HG03442 (cell line): ENCODE data around the gene HRAS.

ENCODE experiments used
- ATAC-seq: cut with Tn5 transposase; IDR thresholded peaks from one replicate; pipeline ENCODE4 v1.9.1; 2021; ENCODE audit warnings: mild to moderate bottlenecking, moderate library complexity; ENCODE audit not compliant: unreplicated experiment

HRAS gene

DNA sequence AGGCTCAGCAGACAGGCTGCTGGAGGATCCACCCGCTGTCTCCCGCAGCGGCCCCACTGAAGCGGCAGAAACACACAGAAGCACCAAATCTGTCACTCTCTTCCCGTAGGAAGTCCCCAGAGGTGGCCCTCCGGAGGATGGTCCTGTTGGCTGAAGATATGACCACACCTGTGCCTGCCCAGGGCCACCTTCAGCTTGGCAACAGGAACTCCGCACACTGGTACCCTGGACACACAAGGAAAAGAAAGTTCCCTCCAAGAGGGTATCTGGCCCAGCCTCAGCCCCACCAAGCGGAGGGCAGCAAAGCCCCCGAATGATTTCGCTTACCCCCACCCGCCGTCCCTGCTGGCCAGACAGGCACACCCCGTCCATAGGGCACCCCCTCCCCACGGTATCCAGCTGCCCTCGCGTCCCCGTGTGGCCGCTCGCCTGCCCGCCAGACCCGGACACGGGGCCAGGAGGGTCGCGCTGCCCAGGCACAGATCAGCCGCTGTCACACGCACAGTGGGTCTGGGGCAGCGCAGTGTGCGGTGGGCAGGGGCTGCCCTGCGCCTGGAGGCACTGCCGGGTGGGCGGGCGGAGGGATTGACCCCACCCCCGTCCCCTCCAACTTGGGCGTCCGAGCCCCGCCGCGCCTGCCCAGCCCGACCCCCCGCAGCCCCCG, 32.4 kb upstream of the HRAS start:
- ATAC-seq = no peak

DNA sequence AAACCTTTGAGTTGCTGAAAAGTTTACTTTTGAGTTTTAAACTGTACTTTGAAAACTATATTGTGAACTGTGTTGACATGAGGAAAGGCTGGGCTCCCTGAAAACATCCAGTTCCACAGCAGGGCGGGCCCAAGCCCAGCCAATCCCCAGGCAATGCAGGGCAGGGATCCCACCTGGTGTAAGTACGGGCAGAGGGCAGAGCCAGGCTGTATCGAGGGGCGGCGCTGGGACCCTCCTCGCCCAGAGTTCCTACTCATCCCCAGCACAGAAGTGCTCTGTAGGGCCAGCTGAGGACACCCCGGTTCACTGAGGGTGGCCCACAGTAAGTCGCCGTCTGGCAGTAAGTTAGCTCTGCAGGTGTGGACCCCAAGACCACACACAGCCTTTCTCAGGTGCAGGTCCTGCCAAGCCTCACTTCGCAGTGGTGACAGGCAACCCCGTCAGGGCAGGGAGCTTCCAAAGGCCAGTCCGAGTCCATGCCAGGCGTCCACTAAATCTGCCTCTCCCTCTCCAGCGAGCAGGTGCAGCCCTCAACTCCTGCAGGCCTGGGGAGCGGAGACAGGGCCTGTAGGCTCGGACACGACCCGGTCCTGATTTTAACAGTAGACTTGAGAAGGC, 31.7 kb upstream of the HRAS start:
- no peak for ATAC-seq

GRCh38 chr11:565921-566509, 30.6 kb upstream of the HRAS start:
- ATAC-seq = no peak

GRCh38 chr11:563812-564578, 28.6 kb upstream of the HRAS start:
- no peak for ATAC-seq

GRCh38 chr11:563066-563811, 27.9 kb upstream of the HRAS start:
- no peak for ATAC-seq

DNA sequence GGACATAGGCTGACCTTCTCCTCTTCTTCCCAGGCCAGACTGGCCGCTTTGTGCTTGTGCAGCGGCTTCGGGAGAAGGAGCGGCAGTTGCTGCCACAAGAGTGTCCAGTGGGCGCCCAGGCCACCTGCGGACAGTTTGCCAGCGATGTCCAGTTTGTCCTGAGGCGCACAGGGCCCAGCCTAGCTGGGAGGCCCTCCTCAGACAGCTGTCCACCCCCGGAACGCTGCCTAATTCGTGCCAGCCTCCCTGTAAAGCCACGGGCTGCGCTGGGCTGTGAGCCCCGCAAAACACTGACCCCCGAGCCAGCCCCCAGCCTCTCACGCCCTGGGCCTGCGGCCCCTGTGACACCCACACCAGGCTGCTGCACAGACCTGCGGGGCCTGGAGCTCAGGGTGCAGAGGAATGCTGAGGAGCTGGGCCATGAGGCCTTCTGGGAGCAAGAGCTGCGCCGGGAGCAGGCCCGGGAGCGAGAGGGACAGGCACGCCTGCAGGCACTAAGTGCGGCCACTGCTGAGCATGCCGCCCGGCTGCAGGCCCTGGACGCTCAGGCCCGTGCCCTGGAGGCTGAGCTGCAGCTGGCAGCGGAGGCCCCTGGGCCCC, 26.8 kb upstream of the HRAS start:
- ATAC-seq = no peak

- ATAC-seq = peak; percentile 34
These were observed 26.0 kb upstream of the HRAS start for GRCh38 chr11:561148-562003.

DNA sequence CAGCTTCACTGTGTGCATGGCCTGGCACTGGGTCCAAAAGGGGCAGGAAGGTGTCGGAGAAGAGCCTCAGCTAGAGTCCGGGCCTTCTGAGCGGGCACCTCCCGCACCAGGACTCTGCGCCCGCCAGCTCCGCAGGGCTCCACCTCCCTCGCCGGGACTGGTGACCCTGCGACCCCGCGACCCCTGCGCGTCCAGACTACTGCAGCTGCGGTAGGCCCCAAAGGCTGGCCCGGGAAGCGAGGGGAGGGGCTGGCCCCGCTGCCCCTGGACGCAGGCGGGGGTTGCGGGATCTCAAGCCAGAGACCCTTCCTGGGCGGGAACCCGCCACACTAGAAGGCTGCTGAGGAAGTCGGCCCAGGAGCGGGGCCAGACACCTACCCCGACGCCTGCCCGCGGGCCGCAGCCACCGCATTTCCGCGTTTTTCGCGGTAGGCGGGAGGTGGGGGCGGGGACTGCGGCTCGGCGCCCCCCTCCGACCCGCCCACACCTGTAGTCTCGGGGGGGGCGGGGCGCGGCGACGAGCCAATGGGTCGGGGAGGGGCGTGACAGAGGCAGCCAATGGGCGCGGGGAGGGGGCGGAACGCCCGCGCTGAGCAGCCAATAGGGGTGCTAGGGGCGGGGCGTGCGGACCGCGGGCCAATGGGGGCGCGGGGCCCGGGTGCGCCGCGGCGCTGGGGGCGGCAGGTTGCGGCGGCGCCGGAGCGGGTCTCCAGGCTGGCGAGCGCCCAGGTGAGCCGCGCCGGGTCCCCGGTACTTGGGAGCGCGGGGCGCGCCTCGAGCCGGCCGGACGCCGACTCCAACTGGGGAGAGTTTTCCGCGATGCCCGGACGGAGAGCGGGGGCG, 25.1 kb upstream of the HRAS start, which contains the start of the genes LMNTD2 and RASSF7:
TSS of gene LMNTD2 (minus strand) at position 434 of the 843 bp plus-strand sequence. CDS start at position 412, 22 bp downstream.
TSS of gene RASSF7 (plus strand) at position 666 of the 843 bp plus-strand sequence. CDS start 799 bp downstream, outside the sequence.
- peak; percentile 76 for ATAC-seq

DNA sequence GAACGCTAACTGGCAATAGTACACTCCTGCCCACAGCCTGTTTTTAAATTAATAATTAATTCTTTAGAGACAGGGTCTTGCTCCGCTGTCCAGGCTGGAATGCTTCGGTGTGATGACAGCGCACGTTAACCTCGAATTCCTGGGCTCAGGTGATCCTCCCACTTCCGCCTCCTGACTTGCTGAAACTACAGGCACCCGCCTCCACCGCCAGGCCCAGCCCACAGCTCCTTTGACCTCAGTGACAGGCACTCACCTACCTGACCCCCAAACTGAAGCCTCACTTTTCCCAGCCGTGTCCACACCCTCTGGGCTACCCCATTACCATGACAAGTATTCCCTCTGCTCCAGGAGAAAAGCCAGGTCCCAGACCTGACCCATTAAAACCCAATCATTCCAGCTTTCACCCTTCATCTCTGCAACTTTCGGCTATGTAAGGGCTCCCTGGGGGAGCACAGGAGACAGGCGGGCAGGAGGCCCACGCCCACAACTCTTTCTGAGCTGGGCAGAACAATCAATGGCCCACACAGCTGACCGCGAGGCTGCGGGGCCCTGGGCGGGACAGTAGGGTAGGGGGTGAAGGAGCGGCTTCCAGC, 24.4 kb upstream of the HRAS start:
- ATAC-seq = no peak

GRCh38 chr11:559020-559620, 23.7 kb upstream of the HRAS start:
- no peak for ATAC-seq

- no peak for ATAC-seq
These were observed 23.1 kb upstream of the HRAS start for GRCh38 chr11:558503-558902.

GRCh38 chr11:557328-558132, 22.2 kb upstream of the HRAS start:
- ATAC-seq = no peak

DNA sequence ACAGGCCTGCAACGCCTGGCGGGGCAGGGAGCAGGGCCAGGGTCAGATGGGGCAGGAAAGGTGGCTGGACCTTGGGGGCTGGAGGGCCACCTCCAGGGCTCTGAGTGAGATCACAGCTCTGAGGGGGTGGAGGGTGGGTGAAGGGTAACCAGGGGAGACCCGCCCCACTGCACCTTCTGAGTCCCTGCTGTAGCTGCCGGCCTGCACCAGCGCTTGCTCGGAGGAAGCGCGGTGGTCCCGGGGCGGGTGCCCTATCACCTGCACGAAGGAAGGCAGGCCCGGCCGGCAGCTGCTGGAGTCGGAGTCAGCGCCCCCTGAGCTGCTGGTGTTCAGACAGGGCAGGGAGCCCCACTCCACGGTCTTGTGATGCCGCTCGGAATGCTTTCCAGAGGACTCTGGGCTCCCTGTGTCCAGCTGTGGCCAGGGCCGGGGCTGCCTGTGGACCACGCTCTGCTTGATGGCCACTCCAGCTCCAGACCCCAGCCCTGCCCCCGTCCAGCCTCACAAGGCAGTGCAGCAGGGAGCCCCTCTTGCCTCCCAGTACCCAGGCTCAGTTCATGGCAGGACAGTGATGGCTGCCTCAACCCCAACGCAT, 21.4 kb upstream of the HRAS start:
- ATAC-seq = no peak

DNA sequence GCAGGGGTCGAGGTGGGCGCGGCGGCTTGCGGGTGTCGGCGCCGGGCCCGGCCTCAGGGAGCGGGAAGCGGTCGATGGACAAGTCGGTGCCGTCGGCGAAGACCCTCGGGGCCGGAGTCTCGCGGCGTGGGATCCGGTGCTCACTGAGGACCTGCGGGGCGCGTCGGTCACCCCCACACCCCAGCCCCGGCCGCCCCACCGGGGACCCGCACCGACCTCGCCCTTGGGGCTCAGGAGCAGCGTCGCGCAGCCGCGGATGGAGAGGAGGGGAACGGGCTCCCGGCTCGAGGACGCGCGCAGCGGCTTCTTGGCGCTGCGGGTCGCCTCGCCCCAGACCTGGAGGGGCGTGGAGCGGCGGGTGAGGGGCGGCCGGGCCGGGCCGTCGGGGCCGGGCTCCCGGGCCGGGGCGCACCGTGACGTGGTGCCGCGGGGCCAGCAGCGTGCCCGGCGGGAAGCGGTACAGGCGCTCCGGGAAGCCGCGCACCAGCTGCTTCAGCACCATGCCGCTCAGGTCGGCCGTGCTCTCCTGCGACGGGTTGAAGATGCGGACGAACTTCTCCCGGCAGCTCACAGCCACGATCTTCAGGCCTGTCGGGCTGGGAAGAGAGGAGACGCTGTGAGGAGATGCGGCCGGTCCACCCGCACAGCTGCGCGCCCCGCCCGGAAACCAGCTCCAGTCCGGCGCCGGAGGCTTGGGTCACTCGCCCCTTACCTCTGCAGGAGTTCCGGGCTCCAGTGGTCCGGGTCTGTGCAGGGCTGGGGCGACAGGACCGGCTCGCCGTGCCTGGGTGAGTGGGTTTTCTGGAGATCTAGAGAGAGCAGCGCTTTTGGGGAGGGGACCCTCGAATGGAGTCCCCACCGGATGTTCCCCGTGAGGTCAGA, 20.6 kb upstream of the HRAS start:
- no peak for ATAC-seq

- no peak for ATAC-seq
These were observed 19.9 kb upstream of the HRAS start for GRCh38 chr11:555227-555779.
